ENCODE data around the gene MCF2L.

MCF2L gene

DNA sequence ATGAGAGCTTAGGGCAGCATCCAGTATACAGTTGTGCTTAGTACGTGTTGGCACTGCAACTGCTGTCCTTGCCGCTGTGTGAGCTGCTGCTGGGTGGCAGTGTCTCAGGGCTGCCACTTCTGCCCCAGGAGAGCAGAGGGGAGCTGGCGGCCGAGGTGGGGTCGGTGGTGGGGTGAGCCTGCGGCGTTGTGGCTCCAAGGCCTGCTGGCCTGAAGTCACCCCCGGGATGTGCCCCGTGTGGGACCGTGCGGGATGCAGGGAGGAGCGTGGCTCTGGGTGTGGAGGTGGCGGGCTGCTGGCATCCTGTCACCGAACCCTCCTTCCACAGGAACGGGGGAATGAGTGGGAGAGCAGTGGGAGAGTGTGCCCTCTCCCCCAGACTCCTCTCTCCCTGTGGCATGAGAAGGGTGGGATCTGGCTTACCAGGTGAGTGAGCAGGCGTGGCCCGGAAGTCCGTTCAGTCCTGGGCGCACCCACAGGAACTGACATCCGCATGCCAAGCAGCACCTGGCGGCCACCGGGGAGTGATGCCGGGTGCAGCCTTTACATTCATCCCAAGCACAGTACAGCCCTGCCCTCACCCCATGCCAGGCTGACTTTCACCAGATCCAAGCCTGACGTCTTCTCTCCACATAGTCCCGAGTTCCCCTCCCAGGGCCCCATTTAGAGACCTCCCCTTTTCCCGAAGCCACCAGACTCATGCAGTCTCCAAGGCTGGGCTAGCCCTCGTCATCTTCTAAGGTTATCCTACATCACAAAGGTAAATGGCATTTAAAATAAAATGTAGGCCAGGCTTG, 26.6 kb downstream of the MCF2L start:
- no peak for DNase-seq (ENCODE audit: low read depth in 1 of 2, low spot score in 1 of 2)

GRCh38 chr13:112996671-112997091, 27.7 kb downstream of the MCF2L start:
- DNase-seq (ENCODE audit: low read depth in 1 of 2, low spot score in 1 of 2): no peak

GRCh38 chr13:112997188-112998130, 28.4 kb downstream of the MCF2L start:
- no peak for DNase-seq (ENCODE audit: low read depth in 1 of 2, low spot score in 1 of 2)

DNA sequence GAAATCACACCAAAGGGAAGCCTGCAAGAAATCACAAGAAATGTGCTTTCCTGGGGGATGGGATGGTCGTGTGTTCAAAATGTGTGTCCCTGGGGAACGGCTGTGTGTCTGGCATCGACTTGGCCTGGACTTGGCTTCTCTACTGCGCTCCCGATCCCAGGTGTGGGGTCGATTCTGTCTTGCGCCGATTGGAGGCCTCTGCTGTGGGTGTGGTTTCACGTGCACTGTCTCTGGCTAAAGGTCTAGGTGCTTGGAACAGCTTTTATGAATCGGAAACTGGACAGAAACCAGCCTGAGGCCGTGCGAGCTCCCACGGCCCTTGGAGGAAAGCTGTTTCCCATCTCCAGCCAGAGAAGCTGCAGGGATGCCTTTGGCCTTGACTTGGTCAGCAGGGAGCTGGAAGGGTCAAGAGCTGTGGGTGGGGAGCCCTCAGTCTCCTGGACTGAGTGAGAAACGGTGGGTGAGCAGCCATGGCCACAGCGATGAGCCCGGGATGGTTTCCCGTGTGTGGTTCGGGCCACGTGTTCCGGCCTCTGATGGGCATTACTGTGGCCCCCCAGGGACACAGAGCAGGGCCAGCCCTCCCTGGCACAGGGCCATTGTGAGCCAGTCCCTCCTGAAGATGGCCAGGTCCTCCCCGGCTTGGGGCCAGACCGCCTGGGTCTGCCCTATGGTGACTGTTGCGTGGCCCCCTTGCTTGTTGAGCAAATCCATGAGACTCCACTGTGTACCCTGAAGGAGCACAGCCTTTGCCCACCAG, 29.7 kb downstream of the MCF2L start:
- no peak for DNase-seq (ENCODE audit: low read depth in 1 of 2, low spot score in 1 of 2)

DNA sequence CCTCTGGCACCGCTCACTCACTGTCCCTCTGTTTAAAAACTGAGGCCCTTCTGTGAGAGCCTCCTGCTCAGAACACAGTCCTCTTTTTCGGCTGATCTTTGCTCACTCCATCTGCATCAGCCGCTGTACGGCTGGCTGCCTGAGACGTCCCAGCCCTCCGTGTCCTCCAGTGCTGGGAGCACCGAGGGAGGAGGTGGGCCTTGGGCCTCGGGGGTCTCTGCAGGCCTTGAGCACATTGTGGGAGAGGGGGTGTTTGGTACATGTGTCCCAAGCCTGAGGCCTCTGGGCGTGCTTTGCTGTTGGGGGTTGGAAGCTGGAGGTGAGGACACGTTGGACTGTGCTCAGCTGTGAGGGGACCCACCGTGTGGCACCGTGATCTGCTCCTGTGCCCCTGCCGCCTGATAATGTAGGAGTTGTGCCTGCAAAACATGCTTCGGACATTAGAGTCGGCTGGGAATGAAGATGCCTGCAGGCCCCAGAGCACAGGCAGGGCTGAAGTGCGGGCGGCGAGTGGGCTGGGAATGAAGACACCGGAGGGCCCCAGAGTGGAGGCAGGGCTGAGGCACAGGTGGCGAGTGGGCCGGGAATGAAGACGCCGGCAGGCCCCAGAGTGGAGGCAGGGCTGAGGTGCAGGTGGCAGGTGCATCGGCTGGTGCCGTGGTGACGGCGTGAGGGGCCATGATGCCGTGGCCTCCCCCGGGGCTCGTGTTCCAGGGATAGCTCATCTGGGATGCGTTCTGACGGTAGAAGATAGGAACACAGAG, 30.6 kb downstream of the MCF2L start:
- no peak for DNase-seq (ENCODE audit: low read depth in 1 of 2, low spot score in 1 of 2)

DNA sequence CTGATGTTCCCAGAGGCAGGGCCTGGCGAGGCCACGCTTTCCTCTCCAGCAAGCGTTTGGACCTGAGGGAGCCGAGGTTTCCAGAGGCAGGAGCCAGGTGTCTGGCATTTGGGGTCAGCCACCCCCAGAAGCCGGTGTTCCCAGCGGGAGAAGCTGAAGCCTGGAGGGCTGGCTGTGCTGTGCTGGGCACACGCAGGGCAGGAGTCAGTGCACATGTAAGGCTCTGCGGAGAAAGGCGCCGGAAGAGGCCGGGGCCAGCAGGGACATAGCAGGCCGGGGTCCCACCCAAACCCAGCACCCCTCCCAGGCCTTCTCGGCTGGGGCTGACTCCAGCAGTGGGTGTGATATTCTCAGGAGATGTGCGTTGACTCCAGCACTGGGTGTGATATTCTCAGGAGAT, 31.6 kb downstream of the MCF2L start:
- no peak for DNase-seq (ENCODE audit: low read depth in 1 of 2, low spot score in 1 of 2)

DNA sequence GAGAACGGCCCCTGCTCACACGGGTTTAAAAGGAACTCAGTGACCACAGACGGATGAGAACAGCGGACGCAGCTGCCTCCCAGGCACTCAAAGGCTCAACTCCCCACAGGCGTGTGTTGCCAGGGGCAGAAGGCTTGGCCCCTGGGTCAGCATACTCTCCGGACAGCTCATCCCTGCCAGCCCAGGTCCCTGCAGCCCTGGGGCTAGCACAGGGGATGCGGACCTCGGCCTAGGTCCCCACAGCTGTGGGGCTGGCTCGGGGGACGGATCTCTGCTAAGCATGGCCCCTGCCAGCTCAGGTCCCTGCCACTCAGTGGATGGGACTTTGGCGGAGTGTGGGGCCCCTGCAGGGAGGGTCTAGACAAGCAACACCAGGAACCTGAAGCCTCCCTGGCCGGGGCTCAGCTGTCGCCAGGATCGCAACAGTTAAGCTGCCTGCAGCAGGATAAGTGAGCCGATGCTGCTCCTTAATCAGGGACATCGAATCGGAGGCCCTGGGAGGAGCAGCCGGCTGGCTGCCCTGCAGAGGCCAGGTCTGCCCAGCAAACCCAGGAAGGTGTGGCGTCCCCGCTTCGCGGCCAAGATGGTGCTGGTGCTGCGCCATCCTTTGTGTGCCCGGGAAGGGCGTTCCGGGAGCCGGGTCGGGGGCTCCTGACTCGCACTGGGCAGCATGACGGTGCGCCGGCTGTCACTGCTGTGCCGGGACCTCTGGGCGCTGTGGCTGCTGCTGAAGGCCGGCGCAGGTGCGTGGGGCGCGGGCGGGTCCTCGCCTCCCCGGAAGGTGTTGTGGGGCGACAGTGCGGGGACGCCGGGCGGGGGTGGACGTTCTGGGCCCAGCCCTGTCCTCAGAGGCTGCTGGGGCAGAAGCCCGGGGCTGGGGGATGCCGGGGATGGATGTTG, 32.5 kb downstream of the MCF2L start:
- no peak for DNase-seq (ENCODE audit: low read depth in 1 of 2, low spot score in 1 of 2)

- DNase-seq (ENCODE audit: low read depth in 1 of 2, low spot score in 1 of 2): no peak
Observed at GRCh38 chr13:113002206-113002912, 33.3 kb downstream of the MCF2L start.

GRCh38 chr13:113002913-113003290, 33.9 kb downstream of the MCF2L start:
- DNase-seq (ENCODE audit: low read depth in 1 of 2, low spot score in 1 of 2): no peak

GRCh38 chr13:113004126-113004525, 35.1 kb downstream of the MCF2L start:
- DNase-seq (ENCODE audit: low read depth in 1 of 2, low spot score in 1 of 2): no peak

DNA sequence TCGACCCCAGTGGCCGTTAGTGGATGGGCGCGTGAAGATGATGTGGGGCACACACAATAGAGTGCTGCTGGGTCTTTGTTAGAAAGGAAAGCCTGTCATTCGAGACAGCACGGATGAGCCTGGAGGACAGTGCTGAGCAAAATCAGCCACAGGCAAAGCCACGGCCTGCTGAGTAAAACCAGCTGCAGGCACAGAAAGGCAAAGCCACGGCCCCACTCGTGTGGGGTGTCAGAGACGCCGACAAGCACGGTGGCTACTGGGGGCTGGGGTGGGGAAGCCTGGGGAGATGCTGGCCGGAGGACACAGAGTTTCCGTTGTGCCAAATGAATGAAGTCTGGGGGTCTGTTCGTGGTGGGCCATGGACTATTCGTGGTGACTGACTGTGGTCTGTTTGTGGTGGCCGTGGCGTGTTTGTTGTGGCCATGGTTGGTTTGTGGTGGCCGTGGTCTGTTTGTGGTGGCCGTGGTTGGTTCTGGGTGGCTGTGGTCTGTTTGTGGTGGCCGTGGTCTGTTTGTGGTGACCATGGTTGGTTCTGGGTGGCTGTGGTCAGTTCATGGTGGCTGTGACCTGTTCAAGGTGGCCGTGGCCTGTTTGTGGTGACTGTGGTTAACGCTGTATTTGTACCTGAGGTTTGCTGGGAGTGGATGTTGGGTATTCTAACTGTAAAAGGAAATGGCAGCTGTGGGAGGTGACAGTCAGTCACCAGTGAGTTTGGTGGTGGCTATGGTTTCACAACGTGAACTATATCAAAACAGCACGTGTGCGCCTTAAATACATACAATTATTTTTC, 36.3 kb downstream of the MCF2L start:
- no peak for DNase-seq (ENCODE audit: low read depth in 1 of 2, low spot score in 1 of 2)

DNA sequence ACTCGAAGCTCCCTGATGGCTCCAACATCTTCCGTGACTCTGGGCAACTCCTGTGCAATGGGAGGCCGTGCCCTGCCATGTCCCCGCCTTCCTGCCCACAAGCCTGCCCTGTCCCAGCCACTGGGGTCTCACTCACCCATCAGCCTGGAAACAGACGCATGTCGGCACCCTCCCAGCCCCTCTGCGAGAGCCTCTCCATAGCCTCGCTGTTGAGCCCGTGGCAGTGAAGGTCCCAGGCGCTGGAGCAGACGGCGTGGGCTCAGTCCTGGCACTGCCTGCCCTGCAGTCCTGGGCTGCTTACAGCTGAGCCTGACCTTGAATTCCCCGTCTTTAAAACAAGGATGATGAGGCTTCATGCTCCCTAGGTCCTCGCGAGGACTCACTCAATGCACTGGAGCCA, 37.0 kb downstream of the MCF2L start:
- no peak for DNase-seq (ENCODE audit: low read depth in 1 of 2, low spot score in 1 of 2)

DNA sequence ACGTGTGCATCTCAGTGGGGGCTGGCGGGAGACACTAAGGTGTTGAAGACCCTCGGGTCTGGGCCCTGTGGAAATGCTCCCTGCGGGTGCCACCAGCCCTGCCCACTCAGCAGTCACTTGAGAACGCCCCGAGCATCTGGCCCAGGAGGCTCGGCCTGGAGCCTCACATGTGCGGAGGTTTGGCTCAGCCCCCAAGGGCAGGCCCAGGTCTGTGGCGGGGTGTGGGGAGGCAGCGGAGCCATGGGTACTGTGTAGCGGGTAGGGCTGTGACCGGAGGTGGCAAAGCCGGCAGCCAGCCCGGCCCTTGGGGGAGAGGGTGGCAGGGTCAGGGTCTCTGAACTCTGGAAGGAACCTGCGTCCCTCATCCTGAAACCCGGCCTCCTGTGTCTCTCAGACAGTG, 37.6 kb downstream of the MCF2L start:
- no peak for DNase-seq (ENCODE audit: low read depth in 1 of 2, low spot score in 1 of 2)

DNA sequence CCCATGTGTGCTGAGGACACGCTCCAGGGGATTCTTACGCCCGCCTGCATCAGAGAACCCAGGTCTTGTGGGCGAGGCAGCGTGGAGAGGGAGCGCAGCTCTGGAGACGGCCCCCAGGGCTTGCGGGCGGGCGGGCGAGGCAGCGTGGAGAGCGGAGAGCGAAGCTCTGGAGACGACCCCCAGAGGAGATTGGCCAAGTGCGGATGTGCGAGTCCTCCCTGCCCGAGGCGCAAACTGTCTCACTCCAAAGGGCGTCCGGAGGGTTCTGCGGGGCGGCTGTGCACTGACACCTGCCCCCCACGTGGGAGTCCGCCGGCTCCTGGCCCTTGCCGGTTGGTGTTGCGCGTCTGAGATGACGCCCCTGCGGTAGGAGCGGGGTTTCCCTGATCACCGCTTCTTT, 39.8 kb downstream of the MCF2L start:
- DNase-seq (ENCODE audit: low read depth in 1 of 2, low spot score in 1 of 2): no peak

- DNase-seq (ENCODE audit: low read depth in 1 of 2, low spot score in 1 of 2): no peak
Observed at GRCh38 chr13:113009743-113010509, 40.9 kb downstream of the MCF2L start.

- DNase-seq (ENCODE audit: low read depth in 1 of 2, low spot score in 1 of 2): no peak
Observed at GRCh38 chr13:113010510-113010865, 41.5 kb downstream of the MCF2L start.

DNA sequence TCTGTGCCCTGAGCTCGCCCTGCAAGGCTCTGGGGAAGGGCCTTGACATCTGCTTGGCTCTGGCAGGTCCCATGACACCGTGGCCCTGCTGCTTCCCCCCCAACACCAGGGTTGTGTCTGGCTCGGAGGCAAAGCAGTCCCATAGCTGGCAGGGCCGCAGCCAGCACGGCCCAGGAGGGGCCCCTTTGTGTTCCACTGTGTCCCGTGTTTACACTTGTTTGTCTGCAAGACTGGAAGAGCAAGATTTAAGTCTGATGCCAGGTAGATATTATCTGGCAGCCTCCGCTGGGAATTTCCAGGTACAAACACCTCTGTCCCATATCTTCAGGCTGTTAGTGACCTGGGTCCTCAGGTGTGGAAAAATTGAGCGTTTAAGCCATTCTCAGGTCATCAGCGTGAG, 44.3 kb downstream of the MCF2L start:
- DNase-seq (ENCODE audit: low read depth in 1 of 2, low spot score in 1 of 2): no peak
